HTR-8/SVneo (cell line): Measurements from ENCODE around the gene FRMPD1.
"Not testable (repeated sequence)": the region's sequence is repeated elsewhere in the genome, so short reads cannot be mapped to it uniquely, and the experiment has no call there.

Experiments used
- DNase-seq: peaks from one replicate; pipeline ENCODE4 v3.0.0; 2011; ENCODE audit warnings: low spot score, mixed read lengths; ENCODE audit not compliant: insufficient read length
- FAIRE-seq: peaks from 2 replicates; lab custom pipeline; 2011; peaks lifted over from hg19 to GRCh38; lab: Jason Lieb, UNC

FRMPD1 gene

GRCh38 chr9:37760416-37761161, 109.8 kb downstream of the FRMPD1 start:
- FAIRE-seq (no peak), DNase-seq (no peak)

GRCh38 chr9:37761511-37761910, 110.8 kb downstream of the FRMPD1 start:
- DNase-seq = no peak

GRCh38 chr9:37765263-37765662, 114.5 kb downstream of the FRMPD1 start:
- DNase-seq, FAIRE-seq: not testable (repeated sequence)

More at GRCh38 chr9:37761511-37761910, 110.8 kb downstream of the FRMPD1 start:
- no peak for FAIRE-seq

DNA sequence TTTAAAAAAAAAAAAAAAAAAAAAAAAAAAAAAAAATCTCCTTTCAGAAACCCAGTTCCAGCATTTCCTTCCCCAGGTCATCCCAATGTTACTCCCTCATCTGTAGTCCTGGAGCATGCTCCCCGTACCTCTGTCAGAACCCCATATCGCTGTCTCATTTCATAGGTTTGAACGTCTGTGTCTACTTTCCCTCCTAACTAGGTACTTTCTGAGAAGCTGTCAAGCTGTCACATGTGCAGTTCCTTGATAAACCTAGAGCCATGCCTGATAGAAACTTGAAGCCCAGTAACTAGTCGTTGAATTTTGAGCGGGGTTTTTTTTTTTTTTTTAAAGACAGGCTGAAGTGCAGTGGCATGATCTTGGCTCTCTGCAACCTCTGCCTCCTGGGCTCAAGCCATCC, 118.6 kb downstream of the FRMPD1 start:
- FAIRE-seq = no peak
- DNase-seq = no peak

DNA sequence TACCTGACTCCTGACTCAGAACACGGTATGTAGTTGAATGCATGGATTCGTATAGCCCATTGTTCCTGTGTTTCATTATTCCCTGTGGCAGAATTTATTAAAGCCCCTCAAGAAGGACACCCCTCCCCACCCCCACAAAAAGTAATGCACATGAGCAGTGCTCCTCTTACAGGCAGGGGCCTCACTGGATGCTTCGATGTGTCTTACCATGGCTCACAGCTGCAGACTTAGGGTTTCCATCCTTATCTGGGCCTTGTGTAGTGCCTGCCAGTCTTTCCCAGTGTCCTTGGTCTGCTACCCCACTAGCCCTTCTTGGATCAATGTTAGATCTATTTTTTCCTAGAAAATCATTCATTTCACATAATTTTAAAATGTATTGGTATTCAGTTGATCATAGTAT, 119.2 kb downstream of the FRMPD1 start:
- FAIRE-seq = no peak
- DNase-seq = no peak

DNA sequence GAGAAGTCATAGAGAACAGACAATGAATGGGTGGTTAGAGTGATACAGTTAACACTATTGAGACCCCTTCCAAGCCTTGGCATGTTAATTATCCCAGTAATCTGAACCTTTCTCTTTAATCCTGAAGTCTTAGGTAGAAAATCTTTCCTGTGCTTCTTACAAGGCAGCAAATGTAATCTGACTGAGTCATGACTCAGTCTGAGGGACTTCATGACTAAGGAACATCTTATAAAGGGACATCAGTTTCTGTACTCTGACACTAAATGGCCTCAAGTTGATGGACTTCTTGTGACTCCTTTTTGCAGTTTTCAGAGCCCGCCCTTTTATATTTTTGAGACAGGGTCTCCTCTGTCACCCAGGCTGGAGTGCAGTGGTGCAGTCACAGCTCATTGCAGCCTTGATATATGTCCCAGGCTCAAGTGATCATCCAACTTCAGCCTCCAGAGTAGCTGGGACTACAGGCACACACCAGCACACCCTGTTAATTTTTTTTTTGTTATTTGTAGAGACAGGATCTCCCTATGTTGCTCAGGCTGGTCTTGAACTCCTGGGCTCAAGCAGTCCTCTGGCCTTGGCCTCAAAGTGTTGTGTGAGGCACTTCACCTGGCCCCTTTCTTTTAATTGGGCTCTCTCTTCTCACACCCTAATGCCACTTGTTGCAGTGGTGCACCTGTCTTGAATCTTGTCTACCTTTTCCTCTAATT, 124.6 kb downstream of the FRMPD1 start:
- DNase-seq (no peak), FAIRE-seq (no peak)

GRCh38 chr9:37776328-37776727, 125.6 kb downstream of the FRMPD1 start:
- FAIRE-seq = no peak
- no peak for DNase-seq

- DNase-seq = no peak
- no peak for FAIRE-seq
These were observed 127.8 kb downstream of the FRMPD1 start for GRCh38 chr9:37778534-37778933.

GRCh38 chr9:37784291-37784615, 133.5 kb downstream of the FRMPD1 start:
- no peak for FAIRE-seq
- DNase-seq = no peak

- peak; percentile 76 for FAIRE-seq
These were observed 134.1 kb downstream of the FRMPD1 start, which contains the start of gene EXOSC3 for GRCh38 chr9:37784616-37785483. Gene EXOSC3 (minus strand): TSS chr9:37785064. CDS start chr9:37785044, 20 bp downstream.

DNA sequence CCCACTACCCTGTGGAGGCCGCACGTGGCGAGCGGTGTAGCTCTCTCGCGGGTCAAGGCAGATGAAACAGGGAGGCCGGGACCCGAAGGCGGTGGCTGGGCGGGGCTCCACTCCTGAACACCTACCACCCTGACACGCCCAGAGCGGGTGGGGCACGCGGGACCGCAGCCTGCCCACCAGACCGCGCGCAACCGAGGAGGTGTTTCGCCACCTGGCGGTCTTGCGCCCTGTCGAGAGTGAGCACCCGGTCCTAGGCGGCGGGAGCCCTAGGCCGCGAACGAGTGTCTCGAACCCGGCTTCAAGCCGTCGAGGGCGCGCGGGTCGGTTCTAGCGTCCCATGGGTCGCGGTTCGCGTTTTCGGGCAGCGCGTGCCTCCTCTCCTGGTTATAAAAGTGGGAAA, 136.3 kb downstream of the FRMPD1 start:
- DNase-seq = no peak
- no peak for FAIRE-seq

More at GRCh38 chr9:37784616-37785483, 134.1 kb downstream of the FRMPD1 start, which contains the start of gene EXOSC3:
- peak; percentile 83 for DNase-seq

GRCh38 chr9:37788332-37788731, 137.6 kb downstream of the FRMPD1 start:
- DNase-seq (no peak), FAIRE-seq (no peak)

- FAIRE-seq = no peak
- DNase-seq = no peak
These were observed 139.3 kb downstream of the FRMPD1 start for GRCh38 chr9:37790096-37790495.

- FAIRE-seq = no peak
- no peak for DNase-seq
These were observed 141.4 kb downstream of the FRMPD1 start for GRCh38 chr9:37792122-37792521.

- no peak for DNase-seq
- no peak for FAIRE-seq
These were observed 145.5 kb downstream of the FRMPD1 start for GRCh38 chr9:37796232-37796631.
